ENCODE data around the gene PAPPA.

DNA sequence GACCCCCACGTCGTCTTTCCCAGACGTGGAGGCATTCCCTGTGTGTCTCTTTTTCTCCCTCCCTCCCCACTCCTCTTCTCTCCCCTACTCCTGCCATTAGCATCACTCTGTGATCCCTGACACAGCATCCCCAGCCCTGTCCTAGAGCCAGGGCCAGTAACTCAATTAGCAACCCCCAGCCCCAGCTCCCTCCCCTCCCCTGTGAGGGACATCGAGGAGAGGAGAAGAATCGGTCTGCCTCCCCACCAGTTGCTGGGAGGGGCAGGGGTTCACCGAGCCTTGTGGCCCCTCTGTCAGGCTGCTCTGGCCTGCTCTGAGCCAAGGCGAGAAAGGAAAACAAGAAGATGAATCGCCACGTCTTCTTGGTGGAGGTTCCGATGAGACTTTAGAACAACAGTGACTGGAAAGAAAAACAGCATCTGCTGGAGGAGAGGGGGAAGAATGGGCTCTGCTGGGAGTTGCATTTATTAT, 123.1 kb downstream of the PAPPA start:
- TF ChIP-seq, protein P1, sequence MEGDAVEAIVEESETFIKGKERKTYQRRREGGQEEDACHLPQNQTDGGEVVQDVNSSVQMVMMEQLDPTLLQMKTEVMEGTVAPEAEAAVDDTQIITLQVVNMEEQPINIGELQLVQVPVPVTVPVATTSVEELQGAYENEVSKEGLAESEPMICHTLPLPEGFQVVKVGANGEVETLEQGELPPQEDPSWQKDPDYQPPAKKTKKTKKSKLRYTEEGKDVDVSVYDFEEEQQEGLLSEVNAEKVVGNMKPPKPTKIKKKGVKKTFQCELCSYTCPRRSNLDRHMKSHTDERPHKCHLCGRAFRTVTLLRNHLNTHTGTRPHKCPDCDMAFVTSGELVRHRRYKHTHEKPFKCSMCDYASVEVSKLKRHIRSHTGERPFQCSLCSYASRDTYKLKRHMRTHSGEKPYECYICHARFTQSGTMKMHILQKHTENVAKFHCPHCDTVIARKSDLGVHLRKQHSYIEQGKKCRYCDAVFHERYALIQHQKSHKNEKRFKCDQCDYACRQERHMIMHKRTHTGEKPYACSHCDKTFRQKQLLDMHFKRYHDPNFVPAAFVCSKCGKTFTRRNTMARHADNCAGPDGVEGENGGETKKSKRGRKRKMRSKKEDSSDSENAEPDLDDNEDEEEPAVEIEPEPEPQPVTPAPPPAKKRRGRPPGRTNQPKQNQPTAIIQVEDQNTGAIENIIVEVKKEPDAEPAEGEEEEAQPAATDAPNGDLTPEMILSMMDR (IDR thresholded peaks at IDR 0.05) = no peak
- no peak for TF ChIP-seq POLR2A (IDR thresholded peaks at IDR 0.05)
